ENCODE measurements around the gene PRKACG.
A peak's percentile ranks its signal among the peaks of the same experiment; 100 is the strongest.
"Not testable (repeated sequence)": the region's sequence is repeated elsewhere in the genome, so short reads cannot be mapped to it uniquely, and the experiment has no call there.

Gene PRKACG

DNA sequence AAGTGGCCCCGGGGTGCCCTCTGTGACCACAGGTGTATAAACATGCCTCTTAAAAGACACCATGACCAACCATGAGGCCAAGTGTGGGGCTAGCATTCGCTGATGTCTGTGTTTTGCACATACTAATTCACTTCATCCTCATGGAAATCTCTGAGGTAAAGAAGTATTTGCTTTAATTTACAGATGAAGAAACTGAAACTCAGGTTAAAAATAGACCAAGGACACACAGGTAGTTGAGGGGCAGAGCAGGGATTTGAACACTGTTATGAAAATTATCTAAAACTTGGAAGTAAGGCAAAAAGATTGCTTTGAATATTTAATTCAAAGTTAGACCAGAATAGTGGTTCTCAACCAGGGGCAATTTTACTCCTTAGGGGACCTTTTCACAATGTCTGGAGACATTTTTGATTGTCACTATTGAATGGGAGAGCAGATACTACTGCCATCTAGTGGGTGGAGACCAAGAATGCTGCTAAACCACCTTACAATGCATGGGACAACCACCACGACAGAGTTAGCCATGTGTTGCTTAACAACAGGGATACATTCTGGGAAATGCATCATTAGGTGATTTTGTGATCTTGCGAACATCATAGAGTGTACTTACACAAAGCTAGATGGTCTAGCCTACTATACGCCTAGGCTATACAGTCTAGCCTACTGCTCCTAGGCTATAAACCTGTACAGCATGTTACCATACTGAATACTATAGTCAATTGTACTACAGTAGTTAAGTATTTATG, 13.6 kb upstream of the PRKACG start:
- DNase-seq (ENCODE audit: low read depth in 3 of 3): peak in 1 of 3 experiments; percentile 19

DNA sequence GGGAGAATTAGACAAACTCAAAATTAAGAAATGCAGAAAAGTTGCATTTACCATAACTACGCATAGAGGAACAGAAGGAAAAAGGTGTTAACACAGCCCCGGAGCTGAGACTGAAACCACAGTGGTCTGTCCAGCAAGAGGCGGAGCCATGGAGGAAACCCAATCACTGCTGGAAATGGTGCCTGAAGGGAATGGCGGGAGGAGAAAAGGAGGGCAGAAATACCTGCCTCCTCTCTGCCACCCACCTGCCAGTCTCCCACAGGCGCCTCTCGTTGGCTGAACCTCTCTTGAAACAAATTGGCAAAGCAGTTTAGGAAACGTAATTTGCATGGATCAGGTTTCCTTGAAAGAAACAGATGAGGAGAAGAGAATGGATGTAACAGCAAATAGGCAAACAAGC, 9.7 kb upstream of the PRKACG start:
- DNase-seq (ENCODE audit: low read depth in 3 of 3): no peak

DNA sequence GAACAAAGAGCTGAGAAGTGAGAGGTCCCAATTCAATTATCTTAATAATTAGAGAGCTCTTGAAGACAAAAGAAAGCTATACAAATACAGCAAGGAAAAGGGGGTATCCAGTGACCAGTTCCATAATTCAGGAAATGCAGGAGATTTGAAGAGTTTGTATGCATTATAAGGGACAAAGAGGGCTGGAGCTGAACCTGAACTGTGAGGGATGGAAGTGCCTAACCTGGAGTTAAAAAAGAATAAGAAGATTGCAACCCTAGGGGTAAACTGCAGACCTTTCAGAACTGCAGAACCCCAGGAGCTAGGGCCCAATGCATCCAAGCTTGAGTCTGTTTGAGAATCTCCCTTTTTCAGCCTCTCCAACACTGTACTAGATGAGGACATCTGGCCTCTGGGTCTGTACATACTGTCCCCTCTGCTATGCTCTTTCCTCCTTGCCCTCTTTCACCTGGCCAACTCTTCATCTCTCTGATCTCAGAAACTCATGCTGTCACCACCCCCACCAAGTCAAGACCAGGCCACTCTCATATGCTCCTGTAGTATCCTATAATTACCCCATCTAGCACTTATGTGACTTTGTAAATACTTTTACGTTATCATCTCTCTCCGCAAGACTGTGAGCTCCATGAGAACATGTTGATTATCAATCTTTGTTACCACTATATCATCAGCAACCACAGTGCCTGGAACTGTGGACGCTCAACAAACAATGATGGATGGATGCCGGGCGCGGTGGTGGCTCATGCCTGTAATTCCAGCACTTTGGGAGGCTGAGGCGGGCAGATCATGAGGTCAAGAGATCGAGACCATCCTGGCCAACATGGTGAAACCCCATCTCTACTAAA, 6.6 kb upstream of the PRKACG start:
- no peak for DNase-seq (ENCODE audit: low read depth in 3 of 3)

DNA sequence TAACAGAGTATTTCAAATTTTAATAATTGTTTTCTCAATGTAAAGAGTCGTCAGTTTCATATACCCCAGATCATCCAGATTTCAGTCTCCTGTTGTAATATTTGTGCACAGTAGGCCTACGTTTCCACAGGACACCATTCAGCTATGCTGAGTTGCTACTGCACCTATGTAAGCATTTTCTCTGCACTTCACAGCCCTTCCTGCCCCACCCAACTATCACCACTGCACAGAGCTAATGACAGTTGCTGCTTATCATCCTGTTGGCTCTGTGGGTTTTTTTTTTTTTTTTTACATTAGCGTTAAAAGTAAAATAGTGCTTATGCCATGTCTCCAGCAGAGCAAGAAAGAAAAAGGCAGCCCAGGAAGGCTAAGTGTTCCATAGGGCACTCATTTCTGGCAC, 5.9 kb upstream of the PRKACG start:
- peak in 1 of 3 experiments; percentile 6 for DNase-seq (ENCODE audit: low read depth in 3 of 3)

DNA sequence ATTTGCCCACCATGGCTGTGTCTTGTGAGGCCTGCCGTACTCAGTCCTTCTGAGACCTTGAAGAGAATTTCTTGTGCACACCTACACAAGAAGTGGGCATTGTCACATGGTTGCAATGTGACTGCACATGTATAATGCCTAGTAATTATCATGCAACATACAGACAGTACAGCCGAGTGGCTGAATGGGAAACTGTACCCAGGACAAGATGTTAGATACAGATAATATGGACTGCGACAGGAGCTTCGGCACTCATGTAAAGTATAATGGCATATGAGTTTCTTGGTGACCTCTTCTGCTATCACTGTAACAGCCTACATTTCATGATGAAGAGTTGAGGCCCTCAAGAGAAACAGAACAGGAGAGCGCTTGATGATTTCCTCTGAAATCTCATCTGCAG, 4.8 kb upstream of the PRKACG start:
- DNase-seq (ENCODE audit: low read depth in 3 of 3): no peak

DNA sequence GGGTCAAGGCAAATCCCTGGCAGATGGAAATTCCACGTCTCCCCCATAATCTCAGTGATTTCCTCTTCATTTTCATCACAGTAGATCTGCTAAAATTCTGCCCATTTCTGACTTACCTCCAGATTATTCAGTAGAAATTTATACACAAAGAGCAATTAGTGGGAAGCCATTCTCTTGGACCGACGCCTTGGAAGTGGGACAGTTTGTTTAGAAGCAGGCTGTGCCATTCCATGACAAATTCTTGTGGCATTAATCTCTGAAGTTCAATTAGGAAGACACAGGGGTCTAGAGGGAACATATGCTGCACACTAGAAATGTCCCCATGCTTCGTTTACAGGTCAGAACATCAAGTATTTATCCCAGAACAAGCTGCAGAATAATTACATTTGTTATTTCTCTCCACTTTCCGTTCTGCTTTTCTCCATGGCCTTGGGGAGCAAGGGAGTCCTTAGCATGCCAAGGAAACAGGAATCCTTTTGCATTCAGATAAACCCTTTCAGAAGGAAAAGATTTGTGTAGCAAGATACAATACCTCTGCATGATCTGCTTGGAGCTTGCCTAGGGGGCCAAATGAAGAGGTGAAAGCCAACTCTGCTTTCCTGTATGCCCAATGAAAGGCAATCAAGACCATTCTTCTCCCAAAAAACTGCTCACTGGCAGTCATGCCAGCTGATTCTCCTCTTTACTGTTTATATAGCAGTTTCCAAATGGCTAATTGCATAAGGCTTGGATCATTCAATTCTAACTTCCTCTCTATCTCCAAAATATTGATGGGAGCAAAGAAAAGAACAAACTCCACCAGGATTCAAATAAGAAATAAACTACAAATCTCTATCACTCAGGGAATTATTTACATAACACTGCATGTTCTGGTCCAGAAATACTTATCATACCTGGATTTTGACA, 2.5 kb upstream of the PRKACG start:
- DNase-seq (ENCODE audit: low read depth in 3 of 3): no peak

DNA sequence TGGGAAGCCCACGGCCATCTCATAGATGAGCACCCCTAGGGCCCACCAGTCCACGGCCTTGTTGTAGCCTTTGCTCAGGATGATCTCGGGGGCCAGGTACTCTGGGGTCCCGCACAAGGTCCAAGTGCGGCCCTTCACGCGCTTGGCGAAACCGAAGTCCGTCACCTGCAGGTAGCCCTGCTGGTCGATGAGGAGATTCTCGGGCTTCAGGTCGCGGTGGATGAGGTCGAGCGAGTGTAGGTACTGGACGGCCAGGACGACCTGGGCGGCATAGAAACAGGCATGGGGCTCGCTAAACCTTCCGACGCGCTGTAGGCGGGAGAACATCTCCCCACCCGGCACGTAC, 558 bp downstream of the PRKACG start:
- no peak for DNase-seq (ENCODE audit: low read depth in 3 of 3)

DNA sequence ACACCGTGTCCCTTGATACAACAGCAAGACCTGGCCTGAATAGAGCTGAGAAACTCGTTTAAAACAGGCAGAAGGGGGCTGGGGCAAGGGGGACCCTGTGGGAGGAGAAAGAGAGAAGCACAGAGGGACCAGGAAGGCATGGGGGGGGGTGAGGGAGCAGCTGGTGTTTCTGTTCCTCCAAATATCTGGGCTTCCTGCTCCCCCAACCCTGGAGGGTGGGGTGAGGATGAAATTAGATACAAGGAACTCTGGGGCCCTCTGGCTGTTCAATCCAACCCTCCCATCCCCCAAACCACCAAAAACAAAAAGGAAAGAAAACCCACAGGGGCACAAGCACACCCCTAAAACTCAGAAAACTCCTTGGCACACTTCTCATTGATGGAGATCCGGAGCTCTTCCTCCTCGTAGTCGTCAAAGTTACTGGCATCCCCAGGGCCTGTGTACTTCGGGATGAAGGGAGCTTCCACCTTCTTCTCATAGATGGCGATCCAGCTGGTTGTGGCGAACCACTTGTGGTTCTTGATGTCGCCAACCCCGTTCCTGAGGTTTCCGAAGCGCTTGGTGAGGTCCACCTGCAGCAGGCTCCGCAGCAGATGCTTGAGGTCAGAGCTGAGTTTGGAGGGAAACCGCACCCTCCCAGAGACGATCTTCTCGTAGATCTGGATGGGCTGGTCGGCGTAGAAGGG, 1.1 kb downstream of the PRKACG start:
- DNase-seq (ENCODE audit: low read depth in 3 of 3): peak in 1 of 3 experiments; percentile 3

DNA sequence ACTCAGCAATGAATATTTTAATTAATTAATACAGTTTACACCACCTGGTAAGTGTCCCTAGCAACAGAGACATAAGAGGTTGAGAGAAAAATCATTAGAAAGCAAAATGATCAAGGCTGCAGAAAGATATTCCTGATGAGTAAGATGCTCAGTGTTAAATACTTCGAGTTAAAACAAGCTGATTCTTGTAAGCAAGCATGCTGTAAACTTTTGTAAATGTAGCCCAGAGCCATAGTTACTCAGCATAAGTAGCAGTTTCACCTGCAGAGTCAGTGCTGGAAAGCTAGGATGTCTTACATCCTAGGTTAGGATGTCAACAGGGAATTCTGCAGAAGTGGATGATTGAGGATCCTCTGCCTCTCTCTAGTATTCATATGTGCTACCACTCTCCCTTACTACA, 4.2 kb downstream of the PRKACG start:
- no peak for DNase-seq (ENCODE audit: low read depth in 3 of 3)

DNA sequence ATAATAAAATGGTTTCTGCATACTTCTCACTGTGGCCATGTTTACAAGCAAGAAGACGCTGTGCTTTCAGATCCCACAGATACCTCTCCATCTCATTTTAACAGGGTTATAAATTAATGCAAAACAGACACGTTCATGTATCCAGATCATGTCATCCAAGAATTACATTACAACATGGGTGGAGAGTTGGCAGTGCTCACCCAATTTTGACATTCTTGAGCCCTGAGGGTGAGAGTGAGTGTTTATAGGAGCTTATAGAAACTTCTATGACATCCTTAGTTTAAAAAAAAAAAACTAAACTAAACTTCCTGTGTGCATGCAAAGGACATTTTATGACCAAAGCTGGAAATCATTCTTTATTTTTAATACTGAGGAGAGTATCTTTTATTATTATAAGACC, 9.1 kb downstream of the PRKACG start:
- no peak for DNase-seq (ENCODE audit: low read depth in 3 of 3)

DNA sequence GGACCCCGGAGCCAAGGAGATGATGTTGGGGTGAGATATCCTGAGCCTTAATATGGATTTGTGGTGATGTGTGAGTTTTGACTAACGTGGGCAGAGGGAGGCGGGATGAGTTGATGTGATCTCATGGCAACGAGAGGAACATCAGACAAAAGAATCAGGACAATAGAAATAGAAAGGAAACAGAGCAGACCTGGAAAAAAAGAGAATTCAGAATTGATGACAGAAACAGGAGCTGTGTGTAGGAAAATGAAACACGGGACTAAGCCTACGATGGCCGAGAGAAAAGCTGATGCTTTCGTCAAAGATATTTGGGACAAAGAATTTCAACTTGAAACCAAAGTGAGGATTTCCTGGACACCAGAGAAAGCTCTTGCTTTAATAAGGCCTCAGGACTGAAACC, 10.9 kb downstream of the PRKACG start:
- no peak for DNase-seq (ENCODE audit: low read depth in 3 of 3)

DNA sequence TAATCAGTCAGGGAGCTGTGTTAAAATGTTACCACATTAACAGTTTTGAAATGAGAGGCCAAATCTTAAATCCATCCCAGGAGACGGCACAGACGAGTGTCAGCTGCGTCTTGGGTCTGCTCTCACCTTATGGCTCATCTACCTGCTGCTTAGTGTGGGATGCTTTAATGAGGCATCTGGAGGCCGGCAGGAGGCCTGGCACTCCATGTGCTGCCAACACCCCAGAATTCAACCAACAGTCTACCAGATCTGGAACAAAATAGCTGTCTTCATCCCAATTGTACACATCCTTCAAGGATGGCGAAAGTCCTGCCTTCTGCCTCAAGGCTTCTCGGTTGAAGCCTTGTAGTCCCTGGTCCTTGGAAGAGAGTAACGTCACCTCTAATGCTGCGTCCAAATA, 12.0 kb downstream of the PRKACG start:
- no peak for DNase-seq (ENCODE audit: low read depth in 3 of 3)

DNA sequence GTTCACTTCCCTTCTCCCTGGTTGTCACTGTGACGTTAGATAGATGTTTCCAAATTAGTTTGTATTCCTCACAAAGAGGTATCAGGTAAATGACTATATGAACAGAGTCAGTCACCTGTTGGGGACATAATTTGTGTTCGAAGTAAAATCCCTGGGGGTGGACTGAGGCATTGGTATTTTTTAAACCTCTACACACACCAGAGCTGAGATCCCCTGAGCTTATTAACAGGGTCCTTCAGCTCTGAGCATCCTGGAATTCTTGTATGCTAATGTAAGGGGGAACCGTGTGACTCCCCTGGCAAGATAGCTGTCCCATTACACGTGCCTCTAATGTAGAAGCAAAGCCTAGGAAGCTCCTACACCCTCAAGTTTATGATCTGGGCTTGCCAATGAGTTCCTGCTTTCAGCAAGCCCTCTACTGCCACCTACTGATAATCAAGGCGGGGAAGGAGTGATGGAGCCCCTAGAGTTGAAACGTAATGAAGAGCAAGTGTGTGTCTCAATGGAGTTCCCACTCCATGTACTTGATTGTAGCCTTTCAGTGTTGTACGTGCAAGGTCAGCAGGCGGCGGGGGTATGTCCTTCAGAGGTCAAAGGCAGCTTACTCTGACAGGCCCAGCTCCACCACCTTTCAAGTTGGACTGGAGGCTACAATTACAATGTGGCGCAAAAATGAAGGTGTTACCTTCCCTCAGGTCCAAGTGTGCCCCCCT, 14.4 kb downstream of the PRKACG start:
- peak; percentile 36 to 51 (median 42) for DNase-seq (ENCODE audit: low read depth in 3 of 3)

DNA sequence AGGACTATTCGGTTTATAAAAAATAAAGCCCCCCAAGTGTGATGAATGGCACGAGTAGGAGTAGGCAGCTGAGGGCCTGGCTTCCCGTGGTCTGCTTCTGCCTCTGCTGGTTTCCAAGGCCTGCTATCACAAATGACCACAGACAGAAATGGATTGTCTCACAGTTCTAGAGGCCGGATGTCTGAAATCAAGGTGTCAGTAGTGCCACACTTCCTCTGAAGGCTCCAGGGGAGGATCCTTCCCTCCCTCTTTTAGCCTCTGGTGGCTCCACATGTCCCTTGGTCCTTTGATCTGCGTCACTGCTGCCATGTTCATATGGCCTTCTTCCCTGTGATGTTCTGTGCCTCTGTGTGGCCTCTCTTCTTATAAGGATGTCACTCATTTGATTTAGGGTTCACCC, 15.1 kb downstream of the PRKACG start:
- no peak for DNase-seq (ENCODE audit: low read depth in 3 of 3)

DNA sequence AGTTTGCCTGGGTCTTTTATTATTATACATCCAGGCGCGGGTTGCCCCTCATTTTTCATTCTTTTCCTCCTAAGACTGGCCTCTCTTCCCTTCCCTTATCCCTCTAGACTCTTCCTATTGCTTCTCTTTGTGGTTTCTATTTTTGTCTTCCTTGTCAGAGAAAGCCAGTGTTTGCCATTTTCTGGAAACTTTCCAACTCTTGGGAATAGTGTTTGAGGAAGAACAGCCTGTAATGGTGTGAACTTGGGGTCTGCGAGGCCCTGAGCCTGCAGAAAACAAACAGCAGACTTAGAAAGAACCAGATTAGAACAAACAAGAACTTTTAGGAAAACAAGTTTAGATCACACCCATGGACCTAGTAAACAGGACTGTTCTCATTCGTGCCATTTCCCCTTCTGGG, 15.5 kb downstream of the PRKACG start:
- no peak for DNase-seq (ENCODE audit: low read depth in 3 of 3)

DNA sequence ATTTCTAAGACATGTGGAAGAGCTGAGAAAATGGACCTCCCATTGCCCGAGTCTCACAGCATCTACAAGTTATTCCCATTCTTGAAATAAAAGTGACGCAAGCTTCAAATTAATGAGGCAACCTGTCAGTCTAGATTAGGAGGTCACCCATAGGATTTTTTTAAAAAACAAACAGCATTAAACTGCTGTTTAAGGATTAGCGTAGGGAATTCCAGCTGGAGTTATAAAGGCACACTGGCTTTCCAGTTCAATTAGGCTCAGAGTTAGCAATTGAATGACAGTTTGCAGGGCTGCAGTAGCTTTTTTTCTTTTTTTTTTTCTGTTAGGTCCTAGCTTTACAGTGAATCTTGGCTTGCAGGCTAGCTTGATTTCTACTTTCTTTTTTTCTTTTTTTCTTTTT, 16.2 kb downstream of the PRKACG start:
- DNase-seq (ENCODE audit: low read depth in 3 of 3): no peak

DNA sequence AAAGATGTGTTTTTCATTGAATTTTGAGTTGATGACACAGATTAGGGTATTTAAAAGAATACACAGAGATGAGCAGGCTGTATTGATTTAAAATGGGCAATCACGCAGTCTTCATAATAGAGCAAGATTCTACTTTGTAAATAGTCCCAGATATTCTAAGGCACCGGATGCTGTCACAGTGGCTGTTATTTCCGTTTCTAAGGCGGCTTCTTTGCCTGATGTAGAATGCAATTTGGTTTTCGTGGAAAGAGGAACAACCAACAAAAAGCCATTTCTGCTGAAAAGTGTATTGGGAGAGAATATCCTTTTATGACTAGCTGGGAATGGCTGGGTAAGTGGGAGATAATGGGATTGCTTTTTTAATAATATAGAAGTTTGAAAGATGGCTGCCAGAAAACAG, 17.5 kb downstream of the PRKACG start:
- DNase-seq (ENCODE audit: low read depth in 3 of 3): no peak

DNA sequence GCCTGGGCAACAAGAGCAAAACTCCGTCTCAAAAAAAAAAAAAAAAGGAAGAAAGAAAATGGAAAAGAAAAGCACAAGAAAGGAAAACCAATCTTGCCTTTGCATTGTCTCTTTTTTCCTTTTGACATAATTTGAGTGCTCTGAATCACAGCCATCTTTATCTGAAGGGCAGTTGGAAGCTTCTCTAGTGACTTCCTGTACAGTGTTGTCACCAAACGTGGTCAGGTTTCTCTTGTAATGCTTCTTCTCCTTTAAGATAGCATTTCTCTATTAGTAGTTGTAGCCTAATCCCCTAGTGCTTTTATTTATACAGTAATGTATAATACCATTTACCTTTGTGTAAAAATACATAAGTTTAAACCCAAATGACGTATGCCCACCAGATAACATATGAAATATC, 18.1 kb downstream of the PRKACG start:
- DNase-seq (ENCODE audit: low read depth in 3 of 3): no peak

DNA sequence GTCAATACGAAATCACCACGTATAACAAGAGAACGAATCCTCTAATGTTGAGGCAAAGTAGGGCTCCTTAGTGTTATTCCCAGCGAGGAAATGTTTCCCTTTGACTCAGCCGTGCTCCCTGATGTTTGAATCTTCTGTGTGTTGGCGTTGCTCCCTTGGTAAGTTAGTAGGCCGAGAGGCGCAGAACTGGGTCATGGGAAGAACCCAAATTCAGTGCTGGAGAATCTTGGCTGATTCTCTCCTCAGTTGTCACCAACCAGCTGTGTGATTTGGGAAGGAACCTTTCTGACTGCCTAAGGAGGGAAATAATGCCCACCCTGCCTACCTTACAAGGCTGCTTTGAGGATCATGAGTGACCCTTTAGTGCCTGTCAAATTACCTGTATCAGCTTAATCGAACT, 22.5 kb downstream of the PRKACG start:
- no peak for DNase-seq (ENCODE audit: low read depth in 3 of 3)

DNA sequence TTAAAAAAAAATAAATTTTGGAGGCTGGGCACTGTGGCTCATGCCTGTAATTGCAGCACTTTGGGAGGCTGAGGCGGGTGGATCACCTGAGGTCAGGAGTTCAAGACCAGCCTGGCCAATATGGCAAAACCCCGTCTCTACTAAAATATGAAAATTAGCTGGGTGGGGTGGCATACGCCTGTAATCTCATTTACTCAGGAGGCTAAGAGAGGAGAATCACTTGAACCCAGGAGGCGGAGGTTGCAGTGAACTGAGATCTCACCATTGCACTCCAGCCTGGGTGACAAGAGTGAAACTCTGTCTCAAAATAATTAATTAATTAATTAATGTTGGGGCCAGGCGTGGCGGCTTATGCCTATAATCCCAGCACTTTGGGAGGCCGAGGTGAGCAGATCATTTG, 27.0 kb downstream of the PRKACG start:
- DNase-seq (ENCODE audit: low read depth in 3 of 3): not testable (repeated sequence)
